Nephron progenitor cell (in vitro differentiated cells): ENCODE measurements around the gene PRAMEF2.
"Not testable (repeated sequence)": the region's sequence is repeated elsewhere in the genome, so short reads cannot be mapped to it uniquely, and the experiment has no call there.

ENCODE experiments used
- DNase-seq: peaks from one replicate; pipeline ENCODE4 v3.0.0; 2021
- H3K27ac Mint-ChIP-seq: 2 replicates; pipeline ENCODE4 v1.8.0; 2021; ENCODE audit warnings: mild to moderate bottlenecking, moderate library complexity, mixed read lengths
- H3K27me3 Mint-ChIP-seq: 2 replicates; pipeline ENCODE4 v1.8.0; 2021; ENCODE audit warnings: mild to moderate bottlenecking, low read depth, mixed read lengths; ENCODE audit not compliant: poor library complexity
- H3K36me3 Mint-ChIP-seq: 2 replicates; pipeline ENCODE4 v1.8.0; 2021; ENCODE audit warnings: low read depth, mixed read lengths
- H3K4me1 Mint-ChIP-seq: 2 replicates; pipeline ENCODE4 v1.8.0; 2021; ENCODE audit warnings: mixed read lengths
- H3K4me3 Mint-ChIP-seq: 2 replicates; pipeline ENCODE4 v1.8.0; 2021; ENCODE audit warnings: mild to moderate bottlenecking, moderate library complexity, mixed read lengths
- H3K9me3 Mint-ChIP-seq: 2 replicates; pipeline ENCODE4 v1.8.0; 2021; ENCODE audit warnings: mild to moderate bottlenecking, moderate library complexity, mixed read lengths
- TF ChIP-seq, protein P1 (sequence below): fragments of 200-600 bp; sonication (generic); IDR thresholded peaks from 2 replicates; pipeline ENCODE4 v1.5.0; 2021; ENCODE audit warnings: antibody characterized with exemption

Gene PRAMEF2

GRCh38 chr1:12856786-12857185 lies at the start of gene PRAMEF2:
Gene PRAMEF2, plus strand, starts transcription at chr1:12857086. Its CDS starts 1,924 bp downstream, at chr1:12859010.
- H3K27ac Mint-ChIP-seq, H3K27me3 Mint-ChIP-seq, H3K36me3 Mint-ChIP-seq, H3K4me1 Mint-ChIP-seq, DNase-seq, H3K4me3 Mint-ChIP-seq: not testable (repeated sequence)
- H3K9me3 Mint-ChIP-seq, result peaks cover 40% of the 10 kb centered on the region

DNA sequence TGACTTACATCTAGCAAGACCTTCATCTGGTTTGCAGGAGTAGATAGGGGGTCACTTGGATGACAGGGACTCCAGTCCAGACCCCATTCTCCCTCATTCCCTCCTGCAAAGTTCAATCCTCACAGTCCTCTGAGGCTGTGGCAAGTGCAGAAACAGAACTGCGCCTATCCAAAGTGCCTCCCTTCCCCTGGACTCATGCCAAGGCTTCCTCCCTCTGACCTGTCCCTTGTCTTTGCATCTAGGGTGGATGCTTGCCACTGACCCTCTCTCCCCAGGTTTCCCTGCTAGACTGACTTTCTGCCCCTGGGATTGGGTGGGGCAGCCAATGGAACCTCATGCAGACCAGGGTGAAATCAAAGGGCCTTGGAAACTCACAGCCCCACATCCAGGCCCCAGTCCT lies 47.0 kb upstream of the PRAMEF2 start:
- no peaks in the 10 kb centered on the region for H3K4me1 Mint-ChIP-seq
- H3K27ac Mint-ChIP-seq, result no peak overlapping the region
- no peak overlapping the region for H3K4me3 Mint-ChIP-seq
- no peak for DNase-seq
- TF ChIP-seq, protein P1, sequence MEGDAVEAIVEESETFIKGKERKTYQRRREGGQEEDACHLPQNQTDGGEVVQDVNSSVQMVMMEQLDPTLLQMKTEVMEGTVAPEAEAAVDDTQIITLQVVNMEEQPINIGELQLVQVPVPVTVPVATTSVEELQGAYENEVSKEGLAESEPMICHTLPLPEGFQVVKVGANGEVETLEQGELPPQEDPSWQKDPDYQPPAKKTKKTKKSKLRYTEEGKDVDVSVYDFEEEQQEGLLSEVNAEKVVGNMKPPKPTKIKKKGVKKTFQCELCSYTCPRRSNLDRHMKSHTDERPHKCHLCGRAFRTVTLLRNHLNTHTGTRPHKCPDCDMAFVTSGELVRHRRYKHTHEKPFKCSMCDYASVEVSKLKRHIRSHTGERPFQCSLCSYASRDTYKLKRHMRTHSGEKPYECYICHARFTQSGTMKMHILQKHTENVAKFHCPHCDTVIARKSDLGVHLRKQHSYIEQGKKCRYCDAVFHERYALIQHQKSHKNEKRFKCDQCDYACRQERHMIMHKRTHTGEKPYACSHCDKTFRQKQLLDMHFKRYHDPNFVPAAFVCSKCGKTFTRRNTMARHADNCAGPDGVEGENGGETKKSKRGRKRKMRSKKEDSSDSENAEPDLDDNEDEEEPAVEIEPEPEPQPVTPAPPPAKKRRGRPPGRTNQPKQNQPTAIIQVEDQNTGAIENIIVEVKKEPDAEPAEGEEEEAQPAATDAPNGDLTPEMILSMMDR, result no peak
- no peaks in the 10 kb centered on the region for H3K36me3 Mint-ChIP-seq
- peaks cover 20% of the 10 kb centered on the region for H3K27me3 Mint-ChIP-seq
- H3K9me3 Mint-ChIP-seq, result peaks cover 62% of the 10 kb centered on the region

- Mint-ChIP-seq H3K4me3 (no peak overlapping the region), H3K36me3 (no peaks in the 10 kb centered on the region)
Measured at GRCh38 chr1:12810691-12811408, 46.0 kb upstream of the PRAMEF2 start.

GRCh38 chr1:12811409-12811784 lies 45.5 kb upstream of the PRAMEF2 start:
- TF ChIP-seq, protein P1, result no peak
- H3K9me3 Mint-ChIP-seq, result peaks cover 53% of the 10 kb centered on the region
- H3K27me3 Mint-ChIP-seq, result peaks cover 20% of the 10 kb centered on the region
- no peaks in the 10 kb centered on the region for H3K4me1 Mint-ChIP-seq
- H3K4me3 Mint-ChIP-seq, result no peak overlapping the region
- H3K27ac Mint-ChIP-seq, result no peak overlapping the region
- no peak for DNase-seq
- H3K36me3 Mint-ChIP-seq, result no peaks in the 10 kb centered on the region

More at GRCh38 chr1:12810691-12811408, 46.0 kb upstream of the PRAMEF2 start:
- no peak for DNase-seq
- peaks cover 58% of the 10 kb centered on the region for H3K9me3 Mint-ChIP-seq
- H3K4me1 Mint-ChIP-seq, result no peaks in the 10 kb centered on the region
- TF ChIP-seq, protein P1, result no peak
- H3K27ac Mint-ChIP-seq, result no peak overlapping the region
- H3K27me3 Mint-ChIP-seq, result peaks cover 20% of the 10 kb centered on the region

GRCh38 chr1:12819061-12819460 lies 37.8 kb upstream of the PRAMEF2 start:
- DNase-seq, H3K27ac Mint-ChIP-seq, H3K27me3 Mint-ChIP-seq, H3K4me3 Mint-ChIP-seq, H3K36me3 Mint-ChIP-seq, H3K4me1 Mint-ChIP-seq: not testable (repeated sequence)
- H3K9me3 Mint-ChIP-seq, result peaks cover 36% of the 10 kb centered on the region

DNA sequence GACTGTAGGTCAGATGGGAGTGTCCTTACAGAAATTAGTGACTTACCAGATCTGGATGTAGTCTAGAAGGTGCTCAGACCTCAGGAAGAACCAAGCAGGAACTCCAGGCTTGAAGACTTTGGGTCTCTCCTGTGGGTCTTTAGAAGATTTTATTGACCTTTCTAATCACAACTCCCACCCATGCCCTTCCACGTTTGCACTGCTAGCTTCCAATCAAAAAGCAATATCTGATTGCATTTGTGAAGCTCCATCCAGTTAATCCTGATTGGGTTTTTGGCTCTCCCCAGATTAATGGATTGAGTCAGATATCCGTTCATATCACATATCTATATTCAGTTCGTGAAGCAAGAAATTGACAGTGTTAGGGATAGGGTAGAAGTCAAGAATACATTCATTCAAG lies 25.6 kb upstream of the PRAMEF2 start, which contains the start of gene PRAMEF11:
TSS of gene PRAMEF11 (minus strand) at position 101 of the 400 bp plus-strand sequence. CDS start 2,621 bp downstream, outside the sequence.
- not testable (repeated sequence) for H3K4me3 Mint-ChIP-seq, H3K4me1 Mint-ChIP-seq, H3K27me3 Mint-ChIP-seq, DNase-seq, H3K36me3 Mint-ChIP-seq, H3K27ac Mint-ChIP-seq
- peaks cover 42% of the 10 kb centered on the region for H3K9me3 Mint-ChIP-seq

GRCh38 chr1:12833251-12833650 lies 23.6 kb upstream of the PRAMEF2 start:
- H3K9me3 Mint-ChIP-seq, result peaks cover 39% of the 10 kb centered on the region
- H3K27me3 Mint-ChIP-seq, H3K4me3 Mint-ChIP-seq, DNase-seq, H3K4me1 Mint-ChIP-seq, H3K36me3 Mint-ChIP-seq, H3K27ac Mint-ChIP-seq: not testable (repeated sequence)

GRCh38 chr1:12848620-12849019 lies 8.3 kb upstream of the PRAMEF2 start, which contains the start of gene HNRNPCL1:
Gene HNRNPCL1, minus strand, starts transcription at chr1:12848720. Its CDS starts 431 bp downstream, at chr1:12848289.
- peaks cover 55% of the 10 kb centered on the region for H3K9me3 Mint-ChIP-seq
- not testable (repeated sequence) for H3K27ac Mint-ChIP-seq, DNase-seq, H3K27me3 Mint-ChIP-seq, H3K4me3 Mint-ChIP-seq, H3K4me1 Mint-ChIP-seq, H3K36me3 Mint-ChIP-seq
